ENCODE data around the gene PRKRIP1.
"Not testable (repeated sequence)": the region's sequence is repeated elsewhere in the genome, so short reads cannot be mapped to it uniquely, and the experiment has no call there.

PRKRIP1 gene

GRCh38 chr7:102404005-102404861, 8.1 kb downstream of the PRKRIP1 start:
- DNase-seq, result no peak

- DNase-seq, result not testable (repeated sequence)
Measured at GRCh38 chr7:102404862-102405188, 8.7 kb downstream of the PRKRIP1 start.

- DNase-seq, result no peak
Measured at GRCh38 chr7:102407910-102408309, 11.7 kb downstream of the PRKRIP1 start.

GRCh38 chr7:102408530-102408929, 12.4 kb downstream of the PRKRIP1 start:
- DNase-seq, result not testable (repeated sequence)

GRCh38 chr7:102409340-102409739, 13.2 kb downstream of the PRKRIP1 start:
- DNase-seq, result no peak

- no peak for DNase-seq
Measured at GRCh38 chr7:102410123-102410522, 14.0 kb downstream of the PRKRIP1 start.

- DNase-seq, result no peak
Measured at GRCh38 chr7:102410918-102411317, 14.8 kb downstream of the PRKRIP1 start.

- no peak for DNase-seq
Measured at GRCh38 chr7:102412548-102412947, 16.4 kb downstream of the PRKRIP1 start.

GRCh38 chr7:102413091-102413490, 16.9 kb downstream of the PRKRIP1 start:
- DNase-seq, result no peak

GRCh38 chr7:102413611-102414010, 17.4 kb downstream of the PRKRIP1 start:
- no peak for DNase-seq

GRCh38 chr7:102415685-102416225, 19.6 kb downstream of the PRKRIP1 start:
- no peak for DNase-seq

GRCh38 chr7:102416406-102416805, 20.2 kb downstream of the PRKRIP1 start:
- no peak for DNase-seq

GRCh38 chr7:102417105-102417504, 20.9 kb downstream of the PRKRIP1 start:
- no peak for DNase-seq

- no peak for DNase-seq
Measured at GRCh38 chr7:102418592-102418991, 22.4 kb downstream of the PRKRIP1 start.

- DNase-seq, result no peak
Measured at GRCh38 chr7:102421706-102422240, 25.6 kb downstream of the PRKRIP1 start.

GRCh38 chr7:102424129-102424551, 28.0 kb downstream of the PRKRIP1 start:
- DNase-seq, result no peak

GRCh38 chr7:102424787-102425218, 28.6 kb downstream of the PRKRIP1 start:
- no peak for DNase-seq

- no peak for DNase-seq
Measured at GRCh38 chr7:102425639-102426267, 29.6 kb downstream of the PRKRIP1 start.

- DNase-seq, result no peak
Measured at GRCh38 chr7:102426268-102427018, 30.3 kb downstream of the PRKRIP1 start.

- no peak for DNase-seq
Measured at GRCh38 chr7:102427019-102427405, 30.8 kb downstream of the PRKRIP1 start.

- no peak for DNase-seq
Measured at GRCh38 chr7:102429141-102429899, 33.2 kb downstream of the PRKRIP1 start.

GRCh38 chr7:102431617-102432298, 35.6 kb downstream of the PRKRIP1 start:
- peak; percentile 77 to 83 for DNase-seq
